ENCODE data around the gene METTL15.

DNA sequence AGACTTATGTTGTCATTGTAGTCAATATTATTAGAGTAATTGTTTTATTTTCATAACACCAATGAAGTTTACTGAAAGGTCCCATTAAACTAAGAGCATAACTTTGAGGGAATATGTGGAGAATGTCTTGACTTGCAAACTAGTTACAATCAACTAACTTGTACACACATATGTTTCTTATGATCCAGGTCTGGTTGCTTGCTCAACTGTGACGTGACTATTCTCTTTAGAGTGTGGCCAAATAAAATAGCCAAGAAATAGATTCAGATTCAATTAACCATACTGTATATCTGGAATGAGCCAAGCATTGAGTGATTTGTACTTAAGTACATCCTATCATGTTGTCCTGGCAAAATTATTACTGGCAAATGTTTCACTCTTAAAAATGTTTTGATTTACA lies 101.7 kb downstream of the METTL15 start:
- TF ChIP-seq POLR2AphosphoS5 (IDR thresholded peaks at IDR 0.05), result no peak
- TF ChIP-seq, protein P1, sequence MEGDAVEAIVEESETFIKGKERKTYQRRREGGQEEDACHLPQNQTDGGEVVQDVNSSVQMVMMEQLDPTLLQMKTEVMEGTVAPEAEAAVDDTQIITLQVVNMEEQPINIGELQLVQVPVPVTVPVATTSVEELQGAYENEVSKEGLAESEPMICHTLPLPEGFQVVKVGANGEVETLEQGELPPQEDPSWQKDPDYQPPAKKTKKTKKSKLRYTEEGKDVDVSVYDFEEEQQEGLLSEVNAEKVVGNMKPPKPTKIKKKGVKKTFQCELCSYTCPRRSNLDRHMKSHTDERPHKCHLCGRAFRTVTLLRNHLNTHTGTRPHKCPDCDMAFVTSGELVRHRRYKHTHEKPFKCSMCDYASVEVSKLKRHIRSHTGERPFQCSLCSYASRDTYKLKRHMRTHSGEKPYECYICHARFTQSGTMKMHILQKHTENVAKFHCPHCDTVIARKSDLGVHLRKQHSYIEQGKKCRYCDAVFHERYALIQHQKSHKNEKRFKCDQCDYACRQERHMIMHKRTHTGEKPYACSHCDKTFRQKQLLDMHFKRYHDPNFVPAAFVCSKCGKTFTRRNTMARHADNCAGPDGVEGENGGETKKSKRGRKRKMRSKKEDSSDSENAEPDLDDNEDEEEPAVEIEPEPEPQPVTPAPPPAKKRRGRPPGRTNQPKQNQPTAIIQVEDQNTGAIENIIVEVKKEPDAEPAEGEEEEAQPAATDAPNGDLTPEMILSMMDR (IDR thresholded peaks at IDR 0.05 in 8 of 11, conservative IDR thresholded peaks at IDR 0.05 in 3 of 11), result no peak
